ENCODE data around the gene DENND2D. TPM values are rescaled to one million over a fixed set of nuclear protein-coding genes. Genes with fewer than 3 reads are reported as not detected.

The DENND2D gene
- total and polyA plus RNA-seq, 10 of the 15 experiments (the other 5 are each of a cell fraction or from before 2014, with no cell fraction given) = 149 to 375 (median 172) TPM

- TF ChIP-seq, protein P1, sequence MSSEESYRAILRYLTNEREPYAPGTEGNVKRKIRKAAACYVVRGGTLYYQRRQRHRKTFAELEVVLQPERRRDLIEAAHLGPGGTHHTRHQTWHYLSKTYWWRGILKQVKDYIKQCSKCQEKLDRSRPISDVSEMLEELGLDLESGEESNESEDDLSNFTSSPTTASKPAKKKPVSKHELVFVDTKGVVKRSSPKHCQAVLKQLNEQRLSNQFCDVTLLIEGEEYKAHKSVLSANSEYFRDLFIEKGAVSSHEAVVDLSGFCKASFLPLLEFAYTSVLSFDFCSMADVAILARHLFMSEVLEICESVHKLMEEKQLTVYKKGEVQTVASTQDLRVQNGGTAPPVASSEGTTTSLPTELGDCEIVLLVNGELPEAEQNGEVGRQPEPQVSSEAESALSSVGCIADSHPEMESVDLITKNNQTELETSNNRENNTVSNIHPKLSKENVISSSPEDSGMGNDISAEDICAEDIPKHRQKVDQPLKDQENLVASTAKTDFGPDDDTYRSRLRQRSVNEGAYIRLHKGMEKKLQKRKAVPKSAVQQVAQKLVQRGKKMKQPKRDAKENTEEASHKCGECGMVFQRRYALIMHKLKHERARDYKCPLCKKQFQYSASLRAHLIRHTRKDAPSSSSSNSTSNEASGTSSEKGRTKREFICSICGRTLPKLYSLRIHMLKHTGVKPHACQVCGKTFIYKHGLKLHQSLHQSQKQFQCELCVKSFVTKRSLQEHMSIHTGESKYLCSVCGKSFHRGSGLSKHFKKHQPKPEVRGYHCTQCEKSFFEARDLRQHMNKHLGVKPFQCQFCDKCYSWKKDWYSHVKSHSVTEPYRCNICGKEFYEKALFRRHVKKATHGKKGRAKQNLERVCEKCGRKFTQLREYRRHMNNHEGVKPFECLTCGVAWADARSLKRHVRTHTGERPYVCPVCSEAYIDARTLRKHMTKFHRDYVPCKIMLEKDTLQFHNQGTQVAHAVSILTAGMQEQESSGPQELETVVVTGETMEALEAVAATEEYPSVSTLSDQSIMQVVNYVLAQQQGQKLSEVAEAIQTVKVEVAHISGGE (CRISPR knock-in tag; IDR thresholded peaks at IDR 0.05) = no peak
- TF ChIP-seq, protein P2, sequence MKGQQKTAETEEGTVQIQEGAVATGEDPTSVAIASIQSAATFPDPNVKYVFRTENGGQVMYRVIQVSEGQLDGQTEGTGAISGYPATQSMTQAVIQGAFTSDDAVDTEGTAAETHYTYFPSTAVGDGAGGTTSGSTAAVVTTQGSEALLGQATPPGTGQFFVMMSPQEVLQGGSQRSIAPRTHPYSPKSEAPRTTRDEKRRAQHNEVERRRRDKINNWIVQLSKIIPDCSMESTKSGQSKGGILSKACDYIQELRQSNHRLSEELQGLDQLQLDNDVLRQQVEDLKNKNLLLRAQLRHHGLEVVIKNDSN (IDR thresholded peaks at IDR 0.05; ENCODE audit: borderline replicate concordance, extremely low read length, insufficient read depth, low read depth, low read length) = no peak
- TF ChIP-seq PRDM15 (CRISPR knock-in tag; IDR thresholded peaks at IDR 0.05) = no peak
- TF ChIP-seq TBL1XR1 (IDR thresholded peaks at IDR 0.05; ENCODE audit: low read depth, low read length) = no peak
- TF ChIP-seq DPF2 (IDR thresholded peaks at IDR 0.05) = peak; percentile 75; the same call in 1 of the 2 replicates
- TF ChIP-seq KLF5 (IDR thresholded peaks at IDR 0.05; ENCODE audit: partially characterized antibody) = no peak
- TF ChIP-seq BCL3 (IDR thresholded peaks at IDR 0.05; ENCODE audit: borderline replicate concordance, insufficient read depth, low read depth, low read length, poor library complexity, severe bottlenecking) = no peak
- peak; percentile 49 for TF ChIP-seq ZNF24 (IDR thresholded peaks at IDR 0.05)
- TF ChIP-seq ZNF592 (IDR thresholded peaks at IDR 0.05) = no peak
- no peak for TF ChIP-seq RFX5 (IDR thresholded peaks at IDR 0.05; ENCODE audit: low read depth, low read length)
- TF ChIP-seq FOXM1 (IDR thresholded peaks at IDR 0.05; ENCODE audit: low read depth, low read length) = no peak
- TF ChIP-seq NFYB (IDR thresholded peaks at IDR 0.05; ENCODE audit: insufficient read depth, low read depth, low read length) = no peak
Observed at GRCh38 chr1:111204983-111205713, 4.7 kb upstream of the DENND2D start (continued).
